Pons (tissue), 1 donor: ENCODE results near the gene RGS8.

ENCODE experiments used
- DNase-seq: peaks from one replicate; pipeline ENCODE4 v3.0.0-alpha.2; 2016; ENCODE audit warnings: low spot score

Gene RGS8

GRCh38 chr1:182684116-182684828 lies at the start of gene RGS8:
Gene RGS8, minus strand, starts transcription at chr1:182684587. Its CDS starts 14,938 bp downstream, at chr1:182669649.
- DNase-seq: no peak

- DNase-seq: no peak
Observed at GRCh38 chr1:182731852-182732575, 47.6 kb upstream of the RGS8 start.

GRCh38 chr1:182726912-182727311 lies 42.5 kb upstream of the RGS8 start:
- no peak for DNase-seq

GRCh38 chr1:182725259-182726255 lies 41.2 kb upstream of the RGS8 start:
- peak; percentile 16 for DNase-seq

- no peak for DNase-seq
Observed at GRCh38 chr1:182724215-182724614, 39.8 kb upstream of the RGS8 start.

DNA sequence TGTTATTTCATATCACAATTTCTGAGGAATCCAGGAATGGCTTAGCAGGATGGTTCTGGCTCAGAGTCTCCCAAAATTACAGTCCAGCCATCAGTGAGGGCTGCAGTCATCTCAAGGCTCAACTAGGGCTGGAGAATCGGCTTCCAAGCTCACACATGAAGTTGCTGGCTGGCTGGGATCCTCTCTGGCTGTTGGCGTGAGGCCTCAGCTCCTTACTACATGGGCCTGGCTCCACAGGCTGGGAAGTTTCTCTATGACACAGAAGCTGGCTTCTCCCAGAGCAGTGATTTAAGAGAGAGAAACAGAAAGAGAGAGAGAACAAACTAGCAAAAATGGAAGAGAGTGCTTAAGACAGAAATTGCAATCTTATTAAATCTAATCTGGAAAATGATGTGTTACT lies 38.8 kb upstream of the RGS8 start:
- DNase-seq: no peak

DNA sequence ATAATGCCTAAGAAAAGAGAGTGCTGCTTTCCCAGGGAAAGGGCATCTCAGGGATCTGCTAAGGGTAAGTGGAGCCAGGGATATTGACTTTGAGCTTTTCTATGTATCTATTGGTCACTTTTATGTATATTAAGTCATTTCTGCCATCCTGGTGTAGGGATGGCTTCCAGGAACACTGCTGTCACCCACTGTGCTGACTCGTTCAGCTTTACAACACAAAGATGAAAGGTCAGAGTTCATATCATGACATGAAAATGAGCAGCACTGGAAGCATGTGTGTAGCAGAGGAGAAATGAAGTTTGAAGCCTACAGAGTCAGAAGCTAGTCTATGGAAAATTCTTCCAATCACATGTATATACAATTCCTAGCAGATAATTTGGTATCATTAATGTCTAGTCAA lies 37.1 kb upstream of the RGS8 start:
- no peak for DNase-seq

- DNase-seq: no peak
Observed at GRCh38 chr1:182720463-182720862, 36.1 kb upstream of the RGS8 start.

DNA sequence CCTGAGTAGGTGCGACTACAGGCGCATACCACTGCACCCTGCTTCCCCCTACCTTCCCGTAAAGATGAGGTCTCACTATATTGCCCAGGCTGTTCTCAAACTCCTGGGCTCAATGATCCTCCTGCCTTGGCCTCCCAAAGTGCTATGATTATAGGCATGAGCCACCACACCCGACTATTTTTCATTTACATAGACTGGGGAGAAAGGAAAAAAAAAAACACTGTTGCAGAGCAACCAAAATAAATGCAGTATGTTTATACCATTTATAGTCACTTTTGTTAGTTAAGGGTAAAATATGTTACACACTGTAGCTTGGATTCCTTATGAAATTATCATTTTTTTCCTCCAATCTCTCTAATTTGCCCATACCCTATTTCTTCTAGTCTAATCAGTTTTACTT lies 35.2 kb upstream of the RGS8 start:
- DNase-seq: no peak

GRCh38 chr1:182718311-182718710 lies 33.9 kb upstream of the RGS8 start:
- DNase-seq: no peak

- no peak for DNase-seq
Observed at GRCh38 chr1:182716740-182717720, 32.6 kb upstream of the RGS8 start.

DNA sequence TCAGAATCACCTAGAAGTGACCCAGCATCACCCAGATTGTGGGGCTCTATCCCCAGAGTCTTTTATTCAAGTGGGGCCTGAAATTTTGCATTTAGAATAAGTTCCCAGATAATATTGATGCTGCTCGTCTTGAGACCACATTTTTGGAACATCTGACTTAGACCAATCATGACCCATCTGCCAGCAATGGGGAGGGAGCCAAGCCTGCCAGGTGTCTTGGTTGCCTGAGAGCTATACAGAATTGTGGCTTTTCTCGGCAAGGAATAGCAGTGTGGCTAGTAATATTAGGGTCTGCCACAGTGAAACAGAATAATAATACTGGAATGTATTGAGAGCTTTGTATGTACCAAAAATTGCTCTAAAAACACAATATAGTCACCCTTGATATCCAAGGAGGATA lies 31.1 kb upstream of the RGS8 start:
- no peak for DNase-seq

DNA sequence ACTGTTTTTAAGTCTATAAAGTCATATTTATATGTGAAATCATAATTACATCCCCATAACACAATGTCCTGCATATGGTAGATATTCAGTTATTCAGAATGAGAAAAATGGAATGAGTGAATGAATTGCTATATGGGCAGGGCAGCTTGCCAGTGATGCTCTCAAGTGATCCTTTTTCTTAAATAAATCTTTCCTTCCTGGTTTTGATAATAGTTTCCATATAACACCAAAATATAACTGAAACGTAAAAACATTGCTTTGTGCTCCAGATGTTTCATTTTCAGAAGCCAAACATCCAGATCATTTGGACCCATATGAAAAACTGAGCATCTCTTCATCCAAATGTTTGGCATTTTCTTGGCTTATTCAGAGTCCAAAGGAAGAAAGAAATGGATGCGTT lies 30.2 kb upstream of the RGS8 start:
- DNase-seq: no peak

DNA sequence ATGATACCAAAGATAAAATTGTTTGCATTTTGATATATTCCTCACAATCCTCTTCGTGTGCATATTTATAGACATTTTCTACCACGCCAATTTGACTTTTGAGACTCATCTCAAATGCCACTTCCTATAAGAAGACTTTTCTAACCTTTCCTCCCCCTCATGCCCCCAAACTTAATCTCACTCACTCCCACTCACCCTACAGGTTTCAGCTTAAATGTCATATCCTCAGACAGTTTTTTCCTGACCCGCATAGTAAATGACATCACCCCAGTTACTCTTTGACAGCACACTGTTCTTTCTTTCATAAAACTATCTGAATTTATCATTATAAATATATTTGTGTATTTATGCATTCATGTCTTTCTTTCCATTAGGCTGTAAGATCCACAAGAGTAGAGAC lies 29.6 kb upstream of the RGS8 start:
- DNase-seq: no peak

DNA sequence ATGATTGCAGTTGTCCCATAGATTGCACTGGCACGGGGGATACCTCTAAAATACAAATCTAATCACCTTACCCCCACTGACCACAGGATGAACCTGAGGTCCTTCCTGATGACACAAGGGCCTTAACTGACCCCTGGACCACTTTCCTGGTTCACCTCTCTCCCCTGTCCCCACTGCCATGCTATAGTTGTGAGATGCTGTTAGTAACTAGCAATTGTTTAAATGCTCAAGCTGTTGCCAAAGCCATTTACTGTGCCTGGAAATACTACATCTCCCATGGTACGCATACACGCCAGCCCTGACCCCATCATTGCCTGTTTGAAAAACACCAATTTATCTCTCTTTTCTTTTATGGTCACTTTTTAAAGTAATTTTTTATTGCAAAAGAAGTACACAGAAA lies 29.1 kb upstream of the RGS8 start:
- DNase-seq: no peak

DNA sequence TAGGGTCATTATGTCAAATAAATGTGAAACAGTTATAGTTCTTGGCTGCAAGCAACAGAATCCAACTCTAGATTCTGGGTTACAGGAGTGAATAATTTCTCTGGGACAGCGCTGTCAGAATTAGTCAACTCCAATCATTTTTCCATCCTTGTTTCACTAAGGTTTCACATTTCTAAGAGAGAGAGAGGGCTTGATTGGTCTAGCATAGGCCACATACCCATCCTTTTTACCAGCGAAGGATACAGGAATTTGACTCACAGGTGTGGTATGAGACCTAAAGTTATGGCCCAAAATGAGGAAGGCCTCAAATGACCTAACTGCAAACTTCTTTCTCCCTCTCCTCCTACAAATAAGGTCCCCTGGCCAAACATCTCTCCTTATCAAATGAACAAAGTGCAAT lies 25.5 kb upstream of the RGS8 start:
- no peak for DNase-seq

DNA sequence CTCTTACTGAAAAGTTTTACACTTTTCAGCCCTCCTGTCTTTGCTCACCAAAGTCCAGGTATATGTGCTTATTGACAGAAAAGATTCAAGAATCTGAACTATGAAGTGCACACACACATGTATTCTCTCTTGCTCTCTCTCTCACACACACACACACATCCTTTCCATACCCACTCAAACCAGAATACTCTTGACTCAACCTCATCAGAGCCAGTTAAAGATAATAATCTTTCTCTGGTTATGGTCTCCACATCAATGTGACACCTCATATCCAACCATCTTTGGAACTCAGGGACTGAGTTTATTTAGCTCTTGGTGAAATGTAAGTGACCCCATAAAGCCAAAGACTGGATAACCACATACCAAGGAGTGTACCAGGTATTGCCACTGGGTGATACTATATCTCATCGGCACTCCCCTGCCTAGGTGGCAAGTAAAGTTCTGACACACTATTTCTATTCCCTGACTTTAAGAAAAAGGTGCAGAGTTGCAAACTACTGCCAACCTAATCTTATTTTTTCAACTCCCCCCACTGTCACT lies 24.9 kb upstream of the RGS8 start:
- no peak for DNase-seq

DNA sequence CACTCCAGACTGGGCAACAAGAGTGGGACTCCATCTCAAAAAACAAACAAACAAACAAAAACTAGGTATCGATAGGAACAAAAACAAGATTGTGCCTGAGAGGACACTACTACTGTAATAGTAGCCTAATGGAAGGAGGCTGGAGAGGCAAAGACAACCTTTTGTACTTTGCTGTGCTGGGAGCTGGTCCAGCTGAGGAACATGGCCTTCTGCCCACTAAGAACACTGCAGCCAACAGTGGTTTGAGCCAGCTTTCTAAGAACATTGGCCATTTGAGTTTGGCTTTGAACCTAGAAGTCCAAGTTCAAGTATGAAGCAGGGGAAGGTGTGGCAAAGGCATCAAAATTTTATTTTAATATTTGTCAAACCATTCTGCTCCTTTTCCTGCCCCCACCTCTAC lies 22.7 kb upstream of the RGS8 start:
- peak; percentile 44 for DNase-seq

DNA sequence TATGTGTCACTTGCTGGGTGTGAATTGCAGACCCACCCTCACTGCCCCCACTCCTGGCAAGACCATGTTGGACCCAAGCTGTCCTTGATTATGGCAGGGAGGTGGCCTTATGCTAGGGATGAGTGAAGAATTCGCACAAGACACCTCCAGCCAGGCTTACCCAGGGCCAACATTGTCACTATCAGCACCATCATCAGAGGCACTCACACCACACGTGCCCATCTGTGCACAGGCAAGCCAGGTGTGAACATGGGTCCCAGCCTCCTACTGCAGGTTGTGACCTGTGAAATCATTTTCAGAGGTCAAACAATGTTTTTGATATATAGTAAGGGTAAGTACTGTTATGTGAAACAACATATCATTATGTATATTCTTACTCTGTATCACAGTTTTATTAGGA lies 20.3 kb upstream of the RGS8 start:
- no peak for DNase-seq

DNA sequence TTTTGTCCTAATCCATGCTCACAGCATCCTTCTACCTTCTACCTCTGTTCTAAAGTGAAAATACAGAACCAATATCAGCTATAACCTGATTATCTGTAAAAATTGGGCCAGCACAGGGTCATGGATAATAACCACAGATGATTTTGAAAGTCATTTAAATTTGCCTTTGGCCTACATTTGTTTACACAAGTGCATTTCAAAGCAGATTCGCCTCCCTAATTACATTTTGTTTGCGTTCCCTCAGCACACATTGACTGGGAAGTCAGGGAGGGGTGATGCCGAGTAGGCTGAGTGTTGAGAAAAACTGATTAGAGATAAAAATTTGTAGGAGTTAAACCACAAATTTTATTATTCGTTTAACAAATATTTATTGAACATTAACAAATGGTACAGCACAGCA lies 19.2 kb upstream of the RGS8 start:
- DNase-seq: no peak
